Prostate gland (tissue), 2 donors: ENCODE data around the gene TRAF3. TPM values are rescaled to one million over a fixed set of nuclear protein-coding genes. Genes with fewer than 3 reads are reported as not detected.

Source experiments
- DNase-seq: peaks from one replicate; pipeline ENCODE4 v3.0.0-alpha.2; 2019; ENCODE audit warnings: low spot score
- H3K27ac ChIP-seq, 2 donors: fragments of 200-600 bp; sonication (generic); 2 replicates each; pipeline ENCODE4 v1.5.1; 2017 to 2019
- H3K27me3 ChIP-seq: fragments of 200-600 bp; sonication (generic); replicated peaks from 2 replicates; pipeline ENCODE4 v1.5.1; 2019; ENCODE audit not compliant: insufficient read depth
- H3K36me3 ChIP-seq, 2 donors: fragments of 200-600 bp; sonication (generic); 1 replicate in 1 of 2; 2 replicates in 1 of 2; pipeline versions ENCODE4 v1.5.1 to v1.8.1; 2017 to 2019
- H3K4me1 ChIP-seq: fragments of 200-600 bp; sonication (generic); replicated peaks from 2 replicates; pipeline ENCODE4 v1.5.1; 2019
- H3K4me3 ChIP-seq, 2 donors: fragments of 200-600 bp; sonication (generic); 2 replicates each; pipeline ENCODE4 v1.5.1; 2017 to 2019
- H3K9me3 ChIP-seq: fragments of 200-600 bp; sonication (generic); 2 replicates; pipeline ENCODE4 v1.5.1; 2017
- POLR2A ChIP-seq: fragments of 450-650 bp; IDR thresholded peaks from one replicate; pipeline ENCODE4 v1.6.1; 2016; ENCODE audit warnings: antibody characterized with exemption, mild to moderate bottlenecking
- POLR2AphosphoS5 ChIP-seq: sonication (generic); formaldehyde crosslinking; IDR thresholded peaks from one replicate; pipeline ENCODE4 v1.6.1; 2017; ENCODE audit warnings: antibody characterized with exemption
- WGBS: methylation state at CpG from one replicate; pipeline ENCODE4 v1.1.5; 2018; 5-methylcytosine and 5-hydroxymethylcytosine counted together
- intact Hi-C: fragments of 100-400 bp; cut with DNase I; formaldehyde crosslinking; loops from one replicate; pipeline ENCODE4 v1.14.2; 2022
- total RNA-seq, 2 donors: library from RNA; depleted of rRNA; stranded (reverse); fragments of >200 nt; gene quantifications; one replicate each; pipeline ENCODE4 v1.1.0, GENCODE V29; 2016
- TF ChIP-seq, protein P1 (sequence below), 4 experiments: fragments of 200-600 bp in 2 of 4; fragments of 450-650 bp in 2 of 4; sonication (generic) in 2 of 4; IDR thresholded peaks; 1 replicate in 3 of 4; 2 replicates in 1 of 4; pipeline ENCODE4 v1.5.1; 2016 to 2019; ENCODE audit warnings: antibody characterized with exemption in 4 of 4, mild to moderate bottlenecking in 2 of 4, moderate library complexity in 2 of 4

Gene TRAF3
- total RNA-seq, 2 donors from 2014 or later: 8.3 to 22.0 TPM

DNA sequence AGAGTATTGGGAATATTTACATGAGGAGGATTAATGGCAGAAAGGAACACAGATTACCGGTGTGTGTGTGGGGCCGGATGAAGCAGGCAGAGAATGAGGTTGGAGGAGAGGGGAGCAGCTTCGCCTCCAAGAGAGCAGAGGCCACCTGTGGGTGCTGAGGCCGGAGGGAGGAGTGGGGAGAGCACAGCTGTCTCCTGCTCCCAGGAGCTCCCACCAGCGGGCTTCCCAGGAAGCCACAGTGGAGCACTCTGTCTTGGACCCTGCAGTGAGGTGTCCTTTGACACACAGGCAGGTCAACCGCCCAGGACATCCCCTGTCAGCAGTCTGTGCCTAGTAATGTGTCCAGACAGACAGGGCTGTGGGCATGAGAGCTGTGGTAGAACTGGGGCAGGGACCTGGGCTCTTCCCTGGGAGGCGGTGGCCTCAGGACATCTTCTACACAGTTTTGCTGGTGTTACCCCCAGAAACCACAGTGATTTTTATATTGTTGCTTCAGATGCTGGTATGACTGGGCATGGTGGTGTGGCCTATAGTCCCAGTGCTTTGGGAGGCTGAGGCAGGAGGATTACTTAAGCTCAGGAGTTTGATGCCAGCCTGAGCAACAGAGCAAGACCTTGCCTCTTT is 126.8 kb downstream of the TRAF3 start:
- Histone ChIP-seq H3K27ac (no peak overlapping the region), H3K4me3 (no peak overlapping the region), H3K27me3 (no peaks in the 10 kb centered on the region), H3K4me1 (no peaks in the 10 kb centered on the region), H3K36me3 (no peaks in the 10 kb centered on the region), H3K9me3 (no peaks in the 10 kb centered on the region)
- 98% methylated on average over 7 of the region's 7 CpGs for WGBS
- DNase-seq: no peak
- TF ChIP-seq POLR2A: no peak
- TF ChIP-seq, protein P1, sequence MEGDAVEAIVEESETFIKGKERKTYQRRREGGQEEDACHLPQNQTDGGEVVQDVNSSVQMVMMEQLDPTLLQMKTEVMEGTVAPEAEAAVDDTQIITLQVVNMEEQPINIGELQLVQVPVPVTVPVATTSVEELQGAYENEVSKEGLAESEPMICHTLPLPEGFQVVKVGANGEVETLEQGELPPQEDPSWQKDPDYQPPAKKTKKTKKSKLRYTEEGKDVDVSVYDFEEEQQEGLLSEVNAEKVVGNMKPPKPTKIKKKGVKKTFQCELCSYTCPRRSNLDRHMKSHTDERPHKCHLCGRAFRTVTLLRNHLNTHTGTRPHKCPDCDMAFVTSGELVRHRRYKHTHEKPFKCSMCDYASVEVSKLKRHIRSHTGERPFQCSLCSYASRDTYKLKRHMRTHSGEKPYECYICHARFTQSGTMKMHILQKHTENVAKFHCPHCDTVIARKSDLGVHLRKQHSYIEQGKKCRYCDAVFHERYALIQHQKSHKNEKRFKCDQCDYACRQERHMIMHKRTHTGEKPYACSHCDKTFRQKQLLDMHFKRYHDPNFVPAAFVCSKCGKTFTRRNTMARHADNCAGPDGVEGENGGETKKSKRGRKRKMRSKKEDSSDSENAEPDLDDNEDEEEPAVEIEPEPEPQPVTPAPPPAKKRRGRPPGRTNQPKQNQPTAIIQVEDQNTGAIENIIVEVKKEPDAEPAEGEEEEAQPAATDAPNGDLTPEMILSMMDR (IDR thresholded peaks at IDR 0.05): no peak
- TF ChIP-seq POLR2AphosphoS5: no peak
- intact Hi-C loops: no loop called here

DNA sequence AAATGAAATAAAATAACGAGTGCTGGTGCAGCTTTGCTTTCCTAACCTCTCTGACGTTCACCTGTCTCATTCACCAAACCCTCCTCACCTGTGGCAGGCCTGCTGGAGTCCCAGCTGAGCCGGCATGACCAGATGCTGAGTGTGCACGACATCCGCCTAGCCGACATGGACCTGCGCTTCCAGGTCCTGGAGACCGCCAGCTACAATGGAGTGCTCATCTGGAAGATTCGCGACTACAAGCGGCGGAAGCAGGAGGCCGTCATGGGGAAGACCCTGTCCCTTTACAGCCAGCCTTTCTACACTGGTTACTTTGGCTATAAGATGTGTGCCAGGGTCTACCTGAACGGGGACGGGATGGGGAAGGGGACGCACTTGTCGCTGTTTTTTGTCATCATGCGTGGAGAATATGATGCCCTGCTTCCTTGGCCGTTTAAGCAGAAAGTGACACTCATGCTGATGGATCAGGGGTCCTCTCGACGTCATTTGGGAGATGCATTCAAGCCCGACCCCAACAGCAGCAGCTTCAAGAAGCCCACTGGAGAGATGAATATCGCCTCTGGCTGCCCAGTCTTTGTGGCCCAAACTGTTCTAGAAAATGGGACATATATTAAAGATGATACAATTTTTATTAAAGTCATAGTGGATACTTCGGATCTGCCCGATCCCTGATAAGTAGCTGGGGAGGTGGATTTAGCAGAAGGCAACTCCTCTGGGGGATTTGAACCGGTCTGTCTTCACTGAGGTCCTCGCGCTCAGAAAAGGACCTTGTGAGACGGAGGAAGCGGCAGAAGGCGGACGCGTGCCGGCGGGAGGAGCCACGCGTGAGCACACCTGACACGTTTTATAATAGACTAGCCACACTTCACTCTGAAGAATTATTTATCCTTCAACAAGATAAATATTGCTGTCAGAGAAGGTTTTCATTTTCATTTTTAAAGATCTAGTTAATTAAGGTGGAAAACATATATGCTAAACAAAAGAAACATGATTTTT is 128.2 kb downstream of the TRAF3 start:
- H3K9me3 ChIP-seq: no peaks in the 10 kb centered on the region
- H3K4me3 ChIP-seq: no peak overlapping the region
- DNase-seq: no peak
- H3K27me3 ChIP-seq: no peaks in the 10 kb centered on the region
- H3K36me3 ChIP-seq: no peaks in the 10 kb centered on the region
- no peak for TF ChIP-seq POLR2A
- TF ChIP-seq, protein P1 (IDR thresholded peaks at IDR 0.05): no peak
- no peak for TF ChIP-seq POLR2AphosphoS5
- intact Hi-C loops: no loop called here
- no peaks in the 10 kb centered on the region for H3K4me1 ChIP-seq
- WGBS: 96% methylated on average over 38 of the region's 38 CpGs
- H3K27ac ChIP-seq: no peak overlapping the region

DNA sequence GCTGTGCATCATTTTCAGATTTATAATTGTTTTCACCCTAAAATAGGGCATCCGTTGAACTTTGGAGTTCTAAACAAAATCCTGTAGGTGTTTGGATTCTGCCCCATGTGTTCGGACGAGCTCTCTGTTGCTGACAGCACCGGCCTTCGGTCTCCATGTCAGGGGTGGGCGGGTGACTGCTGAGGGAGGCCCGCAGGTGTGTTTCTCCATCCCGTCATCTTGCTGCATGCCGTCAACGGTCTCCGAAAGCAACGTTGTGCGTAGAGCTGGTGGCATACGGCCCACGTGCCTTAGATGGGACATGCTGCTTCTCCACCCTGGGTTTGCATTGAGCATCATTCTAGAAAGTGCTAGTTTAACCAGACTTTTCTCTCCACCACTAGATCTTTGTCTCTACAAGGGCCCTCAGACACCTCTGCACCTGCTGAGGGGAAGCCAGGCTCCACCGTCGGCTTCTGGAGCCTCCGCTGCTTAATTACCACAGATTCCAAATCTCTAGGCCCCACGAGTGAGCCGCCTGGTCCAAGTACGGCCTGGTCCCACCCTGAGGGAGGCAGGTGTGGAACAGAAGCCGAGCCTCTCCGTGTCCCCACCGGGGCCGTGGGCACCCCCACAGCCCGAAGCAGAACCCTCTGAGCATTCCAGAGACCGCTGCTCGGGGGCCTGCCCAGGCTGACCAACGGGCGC is 129.5 kb downstream of the TRAF3 start:
- DNase-seq: no peak
- Histone ChIP-seq H3K27me3 (no peaks in the 10 kb centered on the region), H3K27ac (no peak overlapping the region), H3K4me3 (no peak overlapping the region), H3K36me3 (no peaks in the 10 kb centered on the region), H3K9me3 (no peaks in the 10 kb centered on the region), H3K4me1 (no peaks in the 10 kb centered on the region)
- WGBS: 97% methylated on average over 30 of the region's 30 CpGs
- TF ChIP-seq POLR2A: no peak
- TF ChIP-seq, protein P1 (IDR thresholded peaks at IDR 0.05): no peak
- TF ChIP-seq POLR2AphosphoS5: no peak
- intact Hi-C loops: no loop called here

DNA sequence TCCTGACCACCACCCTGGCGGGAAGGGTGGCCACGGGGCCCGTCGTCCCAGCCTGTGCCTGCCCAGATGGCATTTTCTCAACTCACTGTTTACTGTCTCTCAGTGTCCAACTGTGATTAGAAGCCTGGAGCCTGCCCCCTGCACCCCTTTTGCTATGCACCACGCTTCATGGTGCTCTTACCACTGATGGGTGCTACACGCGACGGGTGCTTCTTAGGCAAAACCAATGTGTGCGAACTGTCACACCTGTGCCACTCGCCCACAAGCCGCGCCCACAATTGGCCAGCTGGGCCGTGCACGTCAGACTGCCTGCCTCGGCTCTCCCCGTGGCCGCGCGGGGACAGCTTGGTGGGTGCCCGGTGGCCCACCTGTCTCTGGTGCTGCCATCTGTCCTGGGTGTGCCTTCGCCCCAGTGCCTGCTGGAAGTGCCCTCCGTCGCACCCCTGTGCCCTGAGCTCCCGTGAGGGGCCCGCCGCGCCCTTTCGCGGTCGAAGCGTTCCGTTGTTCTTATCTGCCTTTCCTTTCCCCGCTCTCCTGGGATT is 130.1 kb downstream of the TRAF3 start:
- Histone ChIP-seq H3K27me3 (no peaks in the 10 kb centered on the region), H3K4me3 (no peak overlapping the region), H3K27ac (no peak overlapping the region), H3K4me1 (no peaks in the 10 kb centered on the region), H3K9me3 (no peaks in the 10 kb centered on the region), H3K36me3 (no peaks in the 10 kb centered on the region)
- TF ChIP-seq POLR2AphosphoS5 (no peak), POLR2A (no peak)
- TF ChIP-seq, protein P1 (IDR thresholded peaks at IDR 0.05): no peak
- WGBS: 92% methylated on average over 32 of the region's 33 CpGs
- DNase-seq: no peak
- intact Hi-C loops: no loop called here
